Natural killer cell (primary cell): ENCODE measurements around the gene INPP5A. TPM values are rescaled to one million over a fixed set of nuclear protein-coding genes. Genes with fewer than 3 reads are reported as not detected.

Source experiments
- ATAC-seq, 3 donors: fragments of 150-1000 bp in 2 of 3; fragments of 200-7000 bp in 1 of 3; cut with Tn5 transposase; 1 replicate in 1 of 3; 2 replicates in 2 of 3; pipeline ENCODE4 v1.10.0; 2021; ENCODE audit warnings: mild to moderate bottlenecking in 2 of 3, moderate library complexity in 2 of 3
- DNase-seq, 2 donors: peaks; one replicate each; pipeline versions ENCODE4 v3.0.0 to v3.0.0-alpha.2; 2013 to 2021; ENCODE audit warnings: mixed read lengths in 1 of 2
- H3K27ac ChIP-seq: one replicate; pipeline ENCODE4 v1.5.1; 2013; ENCODE audit warnings: mild to moderate bottlenecking, low read length
- H3K27me3 ChIP-seq: one replicate; pipeline ENCODE4 v1.6.1; 2013; ENCODE audit warnings: low read length; ENCODE audit not compliant: control insufficient read depth, insufficient read depth
- H3K36me3 ChIP-seq: one replicate; pipeline ENCODE4 v1.6.1; 2013; ENCODE audit warnings: low read length; ENCODE audit not compliant: control insufficient read depth, insufficient read depth
- H3K4me1 ChIP-seq: one replicate; pipeline ENCODE4 v1.6.1; 2013; ENCODE audit warnings: low read length; ENCODE audit not compliant: control insufficient read depth, insufficient read depth
- H3K4me3 ChIP-seq: one replicate; pipeline ENCODE4 v1.5.1; 2013; ENCODE audit warnings: low read length
- H3K9me3 ChIP-seq: one replicate; pipeline ENCODE4 v1.6.1; 2013; ENCODE audit warnings: low read length; ENCODE audit not compliant: control insufficient read depth, insufficient read depth
- H3K27ac Mint-ChIP-seq, 2 donors: one replicate each; pipeline ENCODE4 v1.8.0; 2022; ENCODE audit warnings: mild to moderate bottlenecking in 2 of 2, mixed read lengths in 2 of 2, moderate library complexity in 1 of 2
- H3K27me3 Mint-ChIP-seq, 2 donors: one replicate each; pipeline ENCODE4 v1.8.0; 2022; ENCODE audit warnings: low read depth in 2 of 2, mixed read lengths in 2 of 2
- H3K36me3 Mint-ChIP-seq: one replicate; pipeline ENCODE4 v1.8.0; 2022; ENCODE audit warnings: mixed read lengths
- H3K4me1 Mint-ChIP-seq, 2 donors: one replicate each; pipeline ENCODE4 v1.8.0; 2022; ENCODE audit warnings: mixed read lengths in 2 of 2
- H3K4me3 Mint-ChIP-seq: one replicate; pipeline ENCODE4 v1.8.0; 2022; ENCODE audit warnings: mild to moderate bottlenecking, moderate library complexity, mixed read lengths
- H3K9me3 Mint-ChIP-seq, 2 donors: one replicate each; pipeline ENCODE4 v1.8.0; 2022; ENCODE audit warnings: mixed read lengths in 2 of 2
- WGBS: methylation state at CpG from one replicate; pipeline ENCODE4 v1.1.7; 2013; ENCODE audit warnings: missing lambda C conversion rate; ENCODE audit not compliant: insufficient coverage; 5-methylcytosine and 5-hydroxymethylcytosine counted together
- intact Hi-C: fragments of 100-400 bp; cut with micrococcal nuclease; formaldehyde crosslinking; loops from one replicate; pipeline ENCODE4 v1.14.2; 2022
- total RNA-seq, 4 donors: library from RNA; stranded (reverse); fragments of 120-200 nt in 1 of 4; gene quantifications; one replicate each; pipeline versions ENCODE4 v1.2.3 to v1.2.4, GENCODE V29; 2013 to 2022
- TF ChIP-seq, protein P1 (sequence below): fragments of 200-600 bp; IDR thresholded peaks from one replicate; pipeline ENCODE4 v1.8.0; 2022; ENCODE audit warnings: antibody characterized with exemption

INPP5A gene
- total RNA-seq, 3 donors from 2014 or later (not counting 1 experiment from before 2014, with no cell fraction given) = 12.6 to 38.6 (median 18.6) TPM

GRCh38 chr10:132641966-132642731, 104.6 kb downstream of the INPP5A start:
- no peaks in the 10 kb centered on the region for H3K9me3 Mint-ChIP-seq
- no peaks in the 10 kb centered on the region for H3K36me3 Mint-ChIP-seq
- no peaks in the 10 kb centered on the region for H3K27me3 ChIP-seq
- no peaks in the 10 kb centered on the region for H3K9me3 ChIP-seq
- H3K4me1 ChIP-seq = no peaks in the 10 kb centered on the region
- DNase-seq (no peak), ATAC-seq (no peak)
- no peak overlapping the region for H3K27ac Mint-ChIP-seq
- H3K4me1 Mint-ChIP-seq = peaks cover 8 to 11% of the 10 kb centered on the region in 2 donors
- TF ChIP-seq, protein P1, sequence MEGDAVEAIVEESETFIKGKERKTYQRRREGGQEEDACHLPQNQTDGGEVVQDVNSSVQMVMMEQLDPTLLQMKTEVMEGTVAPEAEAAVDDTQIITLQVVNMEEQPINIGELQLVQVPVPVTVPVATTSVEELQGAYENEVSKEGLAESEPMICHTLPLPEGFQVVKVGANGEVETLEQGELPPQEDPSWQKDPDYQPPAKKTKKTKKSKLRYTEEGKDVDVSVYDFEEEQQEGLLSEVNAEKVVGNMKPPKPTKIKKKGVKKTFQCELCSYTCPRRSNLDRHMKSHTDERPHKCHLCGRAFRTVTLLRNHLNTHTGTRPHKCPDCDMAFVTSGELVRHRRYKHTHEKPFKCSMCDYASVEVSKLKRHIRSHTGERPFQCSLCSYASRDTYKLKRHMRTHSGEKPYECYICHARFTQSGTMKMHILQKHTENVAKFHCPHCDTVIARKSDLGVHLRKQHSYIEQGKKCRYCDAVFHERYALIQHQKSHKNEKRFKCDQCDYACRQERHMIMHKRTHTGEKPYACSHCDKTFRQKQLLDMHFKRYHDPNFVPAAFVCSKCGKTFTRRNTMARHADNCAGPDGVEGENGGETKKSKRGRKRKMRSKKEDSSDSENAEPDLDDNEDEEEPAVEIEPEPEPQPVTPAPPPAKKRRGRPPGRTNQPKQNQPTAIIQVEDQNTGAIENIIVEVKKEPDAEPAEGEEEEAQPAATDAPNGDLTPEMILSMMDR = no peak
- no peak overlapping the region for H3K4me3 Mint-ChIP-seq
- H3K36me3 ChIP-seq = no peaks in the 10 kb centered on the region
- intact Hi-C loops = no loop called here
- H3K27me3 Mint-ChIP-seq = peaks cover 0 to 19% of the 10 kb centered on the region in 2 donors
- H3K27ac ChIP-seq = no peak overlapping the region
- 92% methylated on average over 33 of the region's 33 CpGs for WGBS
- H3K4me3 ChIP-seq = no peak overlapping the region

GRCh38 chr10:132642732-132643008, 105.1 kb downstream of the INPP5A start:
- ATAC-seq = no peak
- Histone ChIP-seq H3K9me3 (no peaks in the 10 kb centered on the region), H3K27me3 (no peaks in the 10 kb centered on the region), H3K27ac (no peak overlapping the region), H3K4me1 (no peaks in the 10 kb centered on the region), H3K4me3 (no peak overlapping the region), H3K36me3 (no peaks in the 10 kb centered on the region)
- intact Hi-C loops = no loop called here
- WGBS = 91% methylated on average over 11 of the region's 11 CpGs
- H3K27ac Mint-ChIP-seq = no peak overlapping the region
- no peak for DNase-seq
- no peaks in the 10 kb centered on the region for H3K36me3 Mint-ChIP-seq
- H3K4me1 Mint-ChIP-seq = peaks cover 6% of the 10 kb centered on the region in 2 donors
- TF ChIP-seq, protein P1 = no peak
- no peak overlapping the region for H3K4me3 Mint-ChIP-seq
- peaks cover 0 to 15% of the 10 kb centered on the region in 2 donors for H3K27me3 Mint-ChIP-seq
- H3K9me3 Mint-ChIP-seq = no peaks in the 10 kb centered on the region

GRCh38 chr10:132643709-132644526, 106.3 kb downstream of the INPP5A start:
- no peaks in the 10 kb centered on the region for H3K4me1 ChIP-seq
- TF ChIP-seq, protein P1 = no peak
- H3K36me3 Mint-ChIP-seq = no peaks in the 10 kb centered on the region

More at GRCh38 chr10:132643709-132644526, 106.3 kb downstream of the INPP5A start:
- intact Hi-C loops = no loop called here
- Histone ChIP-seq H3K27me3 (no peaks in the 10 kb centered on the region), H3K27ac (no peak overlapping the region), H3K4me3 (no peak overlapping the region), H3K36me3 (no peaks in the 10 kb centered on the region), H3K9me3 (no peaks in the 10 kb centered on the region)
- 86% methylated on average over 35 of the region's 35 CpGs for WGBS
- Mint-ChIP-seq H3K4me1 (no peaks in the 10 kb centered on the region), H3K27me3 (peaks cover 0 to 8% of the 10 kb centered on the region in 2 donors), H3K27ac (no peak overlapping the region), H3K9me3 (no peaks in the 10 kb centered on the region), H3K4me3 (no peak overlapping the region)
- no peak for DNase-seq
- no peak for ATAC-seq
